Measurements from ENCODE around the gene HPS6.

GRCh38 chr10:102106998-102107397, 41.8 kb downstream of the HPS6 start:
- TF ChIP-seq PATZ1 (CRISPR knock-in tag; IDR thresholded peaks at IDR 0.05; ENCODE audit: borderline replicate concordance) (no peak), ISL1 (CRISPR knock-in tag; IDR thresholded peaks at IDR 0.05) (no peak), BACH2 (CRISPR knock-in tag; IDR thresholded peaks at IDR 0.05; ENCODE audit: borderline replicate concordance) (no peak), ESRRG (CRISPR knock-in tag; IDR thresholded peaks at IDR 0.05) (no peak)

Data from SK-N-SH treated with all-trans-retinoic acid at 6 μM for 48 hours (cell line).